GM12892 (cell line): ENCODE data around the gene TPM3.

ENCODE experiments used
- POLR2A ChIP-seq: IDR thresholded peaks from 2 replicates; pipeline ENCODE4 v1.6.1; 2011; ENCODE audit warnings: low read depth, low read length, control low read depth
- POLR2AphosphoS5 ChIP-seq: IDR thresholded peaks from 2 replicates; pipeline ENCODE4 v1.6.1; 2011; ENCODE audit warnings: low read depth, low read length, control low read depth
- TAF1 ChIP-seq: IDR thresholded peaks from 2 replicates; pipeline ENCODE4 v1.6.1; 2011; ENCODE audit warnings: low read depth, mild to moderate bottlenecking, control low read depth, low read length, borderline replicate concordance

- TF ChIP-seq POLR2AphosphoS5 (no peak), POLR2A (no peak), TAF1 (no peak)
Measured at GRCh38 chr1:154190550-154190949, 1.4 kb downstream of the TPM3 start.
